ENCODE results near the gene XPR1. TPM values are rescaled to one million over a fixed set of nuclear protein-coding genes. Genes with fewer than 3 reads are reported as not detected.
"Not testable (repeated sequence)": the region's sequence is repeated elsewhere in the genome, so short reads cannot be mapped to it uniquely, and the experiment has no call there.

XPR1 gene
- total and polyA plus RNA-seq, 2 donors (not counting 1 experiment from before 2014, with no cell fraction given), result 2.8 to 22.3 TPM

DNA sequence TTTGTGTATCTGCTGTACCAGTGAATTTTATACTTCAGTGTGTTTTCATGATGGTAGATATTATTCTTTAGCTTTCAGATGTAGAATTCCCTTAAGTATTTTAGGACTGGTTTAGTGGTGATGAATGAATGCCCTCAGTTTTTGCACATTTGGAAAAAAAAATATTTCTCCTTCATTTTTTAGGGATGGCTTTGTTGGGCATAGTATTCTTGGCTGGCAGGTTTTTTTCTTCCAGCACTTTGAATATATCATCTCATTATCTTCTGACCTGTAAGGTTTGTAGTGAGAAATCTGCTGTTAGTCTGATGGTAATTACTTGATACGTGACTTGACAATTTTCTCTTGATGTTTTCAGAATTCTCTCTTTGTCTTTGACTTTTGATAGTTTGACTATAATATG lies 66.8 kb downstream of the XPR1 start:
- Histone ChIP-seq H3K4me1 (ENCODE audit: control insufficient read depth in 2 of 2, insufficient read depth in 2 of 2, low read length in 2 of 2) (no peaks in the 10 kb centered on the region), H3K36me3 (replicated peaks in 1 of 2; ENCODE audit: control extremely low read depth in 1 of 2, control insufficient read depth in 1 of 2, extremely low read depth in 1 of 2, insufficient read depth in 2 of 2, low read length in 1 of 2) (no peaks in the 10 kb centered on the region), H3K27ac (ENCODE audit: low read length in 2 of 2) (no peak overlapping the region), H3K27me3 (replicated peaks in 1 of 4; ENCODE audit: control extremely low read depth in 1 of 4, control insufficient read depth in 3 of 4, insufficient read depth in 4 of 4, low read length in 3 of 4) (no peaks in the 10 kb centered on the region), H3K9ac (ENCODE audit: low read length) (no peak overlapping the region), H3K4me2 (replicated peaks; ENCODE audit: low read depth, low read length, poor library complexity, severe bottlenecking) (no peak overlapping the region), H3K9me3 (ENCODE audit: control extremely low read depth in 1 of 3, control insufficient read depth in 2 of 3, insufficient read depth in 1 of 3, low read length in 2 of 3) (peaks cover 11 to 34% (median 15%) of the 10 kb centered on the region in 3 donors), H4K20me1 (ENCODE audit: control insufficient read depth, insufficient read depth, low read length, poor library complexity, severe bottlenecking) (peaks cover 4% of the 10 kb centered on the region), H2AFZ (ENCODE audit: insufficient read depth, low read depth, low read length, poor library complexity, severe bottlenecking) (no peak overlapping the region), H3K79me2 (ENCODE audit: control insufficient read depth, insufficient read depth, low read length) (peaks cover 27% of the 10 kb centered on the region), H3K4me3 (ENCODE audit: control extremely low read depth in 1 of 5, extremely low read depth in 1 of 5, insufficient read depth in 1 of 5, low read depth in 2 of 5, low read length in 4 of 5) (no peak overlapping the region)
- TF ChIP-seq EZH2 (IDR thresholded peaks at IDR 0.05; ENCODE audit: borderline replicate concordance, insufficient read depth, low read depth, low read length, poor library complexity, severe bottlenecking), result no peak
- TF ChIP-seq, protein P1, sequence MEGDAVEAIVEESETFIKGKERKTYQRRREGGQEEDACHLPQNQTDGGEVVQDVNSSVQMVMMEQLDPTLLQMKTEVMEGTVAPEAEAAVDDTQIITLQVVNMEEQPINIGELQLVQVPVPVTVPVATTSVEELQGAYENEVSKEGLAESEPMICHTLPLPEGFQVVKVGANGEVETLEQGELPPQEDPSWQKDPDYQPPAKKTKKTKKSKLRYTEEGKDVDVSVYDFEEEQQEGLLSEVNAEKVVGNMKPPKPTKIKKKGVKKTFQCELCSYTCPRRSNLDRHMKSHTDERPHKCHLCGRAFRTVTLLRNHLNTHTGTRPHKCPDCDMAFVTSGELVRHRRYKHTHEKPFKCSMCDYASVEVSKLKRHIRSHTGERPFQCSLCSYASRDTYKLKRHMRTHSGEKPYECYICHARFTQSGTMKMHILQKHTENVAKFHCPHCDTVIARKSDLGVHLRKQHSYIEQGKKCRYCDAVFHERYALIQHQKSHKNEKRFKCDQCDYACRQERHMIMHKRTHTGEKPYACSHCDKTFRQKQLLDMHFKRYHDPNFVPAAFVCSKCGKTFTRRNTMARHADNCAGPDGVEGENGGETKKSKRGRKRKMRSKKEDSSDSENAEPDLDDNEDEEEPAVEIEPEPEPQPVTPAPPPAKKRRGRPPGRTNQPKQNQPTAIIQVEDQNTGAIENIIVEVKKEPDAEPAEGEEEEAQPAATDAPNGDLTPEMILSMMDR (IDR thresholded peaks at IDR 0.05), result no peak
- ChIA-PET POLR2A (no interaction called here), CTCF (no interaction called here)
- H3K9me3 Mint-ChIP-seq (ENCODE audit: insufficient read depth), result peaks cover 25% of the 10 kb centered on the region
- DNase-seq, result no peak
- no CpG with 5 or more reads among the region's 1 CpG for WGBS (ENCODE audit: insufficient coverage)
- H3K27ac Mint-ChIP-seq, result no peak overlapping the region
- no peak overlapping the region for H3K4me3 Mint-ChIP-seq
- intact Hi-C loops (cut with micrococcal nuclease), result no loop called here
- no peak for ATAC-seq (ENCODE audit: low read depth)
- peaks cover 3% of the 10 kb centered on the region for H3K4me1 Mint-ChIP-seq
- no peaks in the 10 kb centered on the region for H3K27me3 Mint-ChIP-seq

DNA sequence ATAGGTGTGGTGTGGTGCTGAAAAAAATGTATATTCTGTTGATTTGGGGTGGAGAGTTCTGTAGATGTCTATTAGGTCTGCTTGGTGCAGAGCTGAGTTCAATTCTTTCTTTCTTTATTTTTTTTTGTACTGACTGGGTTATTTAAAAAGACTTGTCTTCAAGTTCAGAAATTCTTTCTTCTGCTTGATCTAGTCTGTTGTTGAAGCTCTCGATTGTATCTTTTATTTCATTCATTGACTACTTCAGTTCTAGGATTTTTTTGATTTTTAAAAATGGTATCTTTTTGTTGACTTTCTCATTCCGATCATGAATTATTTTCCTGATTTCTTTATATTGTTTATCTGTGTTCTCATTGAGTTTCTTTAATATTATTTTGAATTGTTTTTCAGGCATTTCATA lies 70.6 kb downstream of the XPR1 start:
- Histone ChIP-seq H3K79me2 (ENCODE audit: control insufficient read depth, insufficient read depth, low read length) (peaks cover 22% of the 10 kb centered on the region), H3K9me3 (ENCODE audit: control extremely low read depth in 1 of 3, control insufficient read depth in 2 of 3, insufficient read depth in 1 of 3, low read length in 2 of 3) (peaks cover 8 to 24% (median 9%) of the 10 kb centered on the region in 3 donors)
- H2AFZ ChIP-seq (ENCODE audit: insufficient read depth, low read depth, low read length, poor library complexity, severe bottlenecking); H3K4me1 Mint-ChIP-seq; POLR2A ChIA-PET; H3K4me3 ChIP-seq (ENCODE audit: control extremely low read depth in 1 of 5, extremely low read depth in 1 of 5, insufficient read depth in 1 of 5, low read depth in 2 of 5, low read length in 4 of 5); DNase-seq; H3K36me3 ChIP-seq (replicated peaks in 1 of 2; ENCODE audit: control extremely low read depth in 1 of 2, control insufficient read depth in 1 of 2, extremely low read depth in 1 of 2, insufficient read depth in 2 of 2, low read length in 1 of 2); ATAC-seq (ENCODE audit: low read depth); H3K9ac ChIP-seq (ENCODE audit: low read length); H4K20me1 ChIP-seq (ENCODE audit: control insufficient read depth, insufficient read depth, low read length, poor library complexity, severe bottlenecking); H3K27me3 ChIP-seq (replicated peaks in 1 of 4; ENCODE audit: control extremely low read depth in 1 of 4, control insufficient read depth in 3 of 4, insufficient read depth in 4 of 4, low read length in 3 of 4); H3K27me3 Mint-ChIP-seq; H3K27ac ChIP-seq (ENCODE audit: low read length in 2 of 2); H3K4me1 ChIP-seq (ENCODE audit: control insufficient read depth in 2 of 2, insufficient read depth in 2 of 2, low read length in 2 of 2); H3K4me3 Mint-ChIP-seq; H3K27ac Mint-ChIP-seq; intact Hi-C loops (cut with micrococcal nuclease); CTCF ChIA-PET; H3K4me2 ChIP-seq (replicated peaks; ENCODE audit: low read depth, low read length, poor library complexity, severe bottlenecking): not testable (repeated sequence)
- no CpG with 5 or more reads among the region's 2 CpGs for WGBS (ENCODE audit: insufficient coverage)
- H3K9me3 Mint-ChIP-seq (ENCODE audit: insufficient read depth), result peaks cover 10% of the 10 kb centered on the region

DNA sequence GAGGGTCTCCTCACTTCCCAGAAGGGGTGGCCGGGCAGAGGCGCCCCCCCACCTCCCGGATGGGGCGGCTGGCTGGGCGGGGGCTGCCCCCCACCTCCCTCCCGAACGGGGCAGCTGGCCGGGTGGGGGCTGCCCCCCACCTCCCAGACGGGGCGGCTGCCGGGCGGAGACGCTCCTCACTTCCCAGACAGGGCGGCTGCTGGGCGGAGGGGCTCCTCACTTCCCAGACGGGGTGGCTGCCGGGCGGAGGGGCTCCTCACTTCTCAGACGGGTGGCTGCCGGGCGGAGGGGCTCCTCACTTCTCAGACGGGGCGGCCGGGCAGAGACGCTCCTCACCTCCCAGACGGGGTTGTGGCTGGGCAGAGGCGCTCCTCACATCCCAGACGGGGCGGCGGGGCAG lies 78.9 kb downstream of the XPR1 start:
- H3K4me3 ChIP-seq (ENCODE audit: control extremely low read depth in 1 of 5, extremely low read depth in 1 of 5, insufficient read depth in 1 of 5, low read depth in 2 of 5, low read length in 4 of 5); H3K27ac Mint-ChIP-seq; H3K9me3 Mint-ChIP-seq (ENCODE audit: insufficient read depth); H3K36me3 ChIP-seq (replicated peaks in 1 of 2; ENCODE audit: control extremely low read depth in 1 of 2, control insufficient read depth in 1 of 2, extremely low read depth in 1 of 2, insufficient read depth in 2 of 2, low read length in 1 of 2); H3K27ac ChIP-seq (ENCODE audit: low read length in 2 of 2); H3K4me2 ChIP-seq (replicated peaks; ENCODE audit: low read depth, low read length, poor library complexity, severe bottlenecking); ATAC-seq (ENCODE audit: low read depth); DNase-seq; POLR2A ChIA-PET; H3K27me3 ChIP-seq (replicated peaks in 1 of 4; ENCODE audit: control extremely low read depth in 1 of 4, control insufficient read depth in 3 of 4, insufficient read depth in 4 of 4, low read length in 3 of 4); H3K9ac ChIP-seq (ENCODE audit: low read length); intact Hi-C loops (cut with micrococcal nuclease); H4K20me1 ChIP-seq (ENCODE audit: control insufficient read depth, insufficient read depth, low read length, poor library complexity, severe bottlenecking); H3K4me3 Mint-ChIP-seq; H2AFZ ChIP-seq (ENCODE audit: insufficient read depth, low read depth, low read length, poor library complexity, severe bottlenecking); H3K27me3 Mint-ChIP-seq; H3K4me1 ChIP-seq (ENCODE audit: control insufficient read depth in 2 of 2, insufficient read depth in 2 of 2, low read length in 2 of 2); CTCF ChIA-PET: not testable (repeated sequence)
- WGBS (ENCODE audit: insufficient coverage), result 97% methylated on average over 19 of the region's 30 CpGs
- H3K4me1 Mint-ChIP-seq, result peaks cover 17% of the 10 kb centered on the region
- Histone ChIP-seq H3K79me2 (ENCODE audit: control insufficient read depth, insufficient read depth, low read length) (peaks cover 35% of the 10 kb centered on the region), H3K9me3 (ENCODE audit: control extremely low read depth in 1 of 3, control insufficient read depth in 2 of 3, insufficient read depth in 1 of 3, low read length in 2 of 3) (peaks cover 1 to 23% (median 9%) of the 10 kb centered on the region in 3 donors)

All from B cell (primary cell).